ENCODE measurements around the gene CCSER2. TPM values are rescaled to one million over a fixed set of nuclear protein-coding genes. Genes with fewer than 3 reads are reported as not detected.

The CCSER2 gene
- total RNA-seq, 3 donors from 2014 or later, result 30.2 to 118 (median 48.3) TPM

DNA sequence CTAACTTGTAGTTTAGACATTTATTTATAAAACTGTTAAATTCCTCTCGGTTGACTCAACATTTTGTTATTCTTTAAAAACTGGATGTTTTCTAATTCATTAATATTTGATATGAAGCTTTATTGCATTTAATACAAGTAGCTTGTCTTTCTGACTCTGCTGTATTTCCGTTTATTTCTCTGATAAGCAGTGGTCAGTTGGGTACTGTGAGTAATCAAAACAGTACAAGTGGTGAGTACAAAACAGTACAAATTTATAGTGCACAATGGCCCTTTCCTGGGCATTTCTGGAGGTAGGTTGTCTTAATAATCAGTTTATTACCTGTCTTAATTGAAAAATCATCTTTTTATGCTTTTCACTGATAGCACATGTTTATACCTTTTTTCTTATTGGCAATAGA, 182.7 kb downstream of the CCSER2 start:
- DNase-seq (no peak), ATAC-seq (no peak)
- H3K36me3 ChIP-seq (ENCODE audit: low read depth), result no peaks in the 10 kb centered on the region
- H3K9me3 ChIP-seq, result no peaks in the 10 kb centered on the region
- H3K4me1 ChIP-seq (ENCODE audit: low read depth), result no peaks in the 10 kb centered on the region
- TF ChIP-seq CTCF (IDR thresholded peaks at IDR 0.05), result no peak
- H3K4me3 ChIP-seq, result no peak overlapping the region
- intact Hi-C loops (cut with DNase I, micrococcal nuclease), result no loop called here

- no peak for ATAC-seq
- intact Hi-C loops (cut with DNase I, micrococcal nuclease), result no loop called here
- no peak for TF ChIP-seq CTCF (IDR thresholded peaks at IDR 0.05)
- no peaks in the 10 kb centered on the region for H3K9me3 ChIP-seq
- no peaks in the 10 kb centered on the region for H3K4me1 ChIP-seq (ENCODE audit: low read depth)
- H3K36me3 ChIP-seq (ENCODE audit: low read depth), result no peaks in the 10 kb centered on the region
- DNase-seq, result no peak
- no peak overlapping the region for H3K4me3 ChIP-seq
Measured at GRCh38 chr10:84511709-84512285, 183.4 kb downstream of the CCSER2 start.

DNA sequence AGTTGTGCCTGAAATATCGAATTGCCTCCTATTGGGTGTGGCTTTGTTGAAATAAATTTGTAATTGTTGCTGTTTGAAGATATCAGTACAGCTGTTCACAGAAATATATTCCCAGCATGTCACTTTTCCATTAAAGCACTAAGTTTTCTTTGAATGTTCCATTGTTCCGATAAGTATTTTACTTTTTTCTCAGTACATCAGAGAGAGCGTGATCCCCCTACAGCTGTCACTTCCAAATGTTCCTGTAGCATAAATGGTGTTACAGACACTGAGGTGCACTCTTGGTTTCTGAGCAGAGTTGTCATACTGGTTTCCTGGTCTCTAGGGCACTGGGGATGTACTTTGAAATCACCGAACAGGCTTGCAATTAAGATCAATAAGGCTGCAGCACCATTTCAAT, 189.2 kb downstream of the CCSER2 start:
- H3K9me3 ChIP-seq, result no peaks in the 10 kb centered on the region
- H3K36me3 ChIP-seq (ENCODE audit: low read depth), result no peaks in the 10 kb centered on the region
- no peak for DNase-seq
- no peak overlapping the region for H3K4me3 ChIP-seq
- no peak for TF ChIP-seq CTCF (IDR thresholded peaks at IDR 0.05)
- intact Hi-C loops (cut with DNase I, micrococcal nuclease), result no loop called here
- no peaks in the 10 kb centered on the region for H3K4me1 ChIP-seq (ENCODE audit: low read depth)
- no peak for ATAC-seq

- Histone ChIP-seq H3K9me3 (no peaks in the 10 kb centered on the region), H3K4me1 (ENCODE audit: low read depth) (no peaks in the 10 kb centered on the region), H3K4me3 (no peak overlapping the region), H3K36me3 (ENCODE audit: low read depth) (no peaks in the 10 kb centered on the region)
- ATAC-seq (no peak), DNase-seq (no peak)
- no peak for TF ChIP-seq CTCF (IDR thresholded peaks at IDR 0.05)
- intact Hi-C loops (cut with DNase I, micrococcal nuclease), result no loop called here
Measured at GRCh38 chr10:84519235-84519634, 190.8 kb downstream of the CCSER2 start.

- no peak for ATAC-seq
- Histone ChIP-seq H3K4me1 (ENCODE audit: low read depth) (no peaks in the 10 kb centered on the region), H3K36me3 (ENCODE audit: low read depth) (no peaks in the 10 kb centered on the region), H3K4me3 (no peak overlapping the region), H3K9me3 (peaks cover 5% of the 10 kb centered on the region)
- no peak for TF ChIP-seq CTCF (IDR thresholded peaks at IDR 0.05)
- no peak for DNase-seq
- intact Hi-C loops (cut with DNase I, micrococcal nuclease), result no loop called here
Measured at GRCh38 chr10:84521013-84521412, 192.6 kb downstream of the CCSER2 start.

- no peak for ATAC-seq
- Histone ChIP-seq H3K4me1 (ENCODE audit: low read depth) (no peaks in the 10 kb centered on the region), H3K9me3 (peaks cover 5% of the 10 kb centered on the region), H3K36me3 (ENCODE audit: low read depth) (no peaks in the 10 kb centered on the region), H3K4me3 (no peak overlapping the region)
- no peak for TF ChIP-seq CTCF (IDR thresholded peaks at IDR 0.05)
- intact Hi-C loops (cut with DNase I, micrococcal nuclease), result no loop called here
- no peak for DNase-seq
Measured at GRCh38 chr10:84521468-84521867, 193.1 kb downstream of the CCSER2 start.

All from mucosa of descending colon (tissue), 3 donors.